ENCODE measurements around the gene DLX2. TPM values are rescaled to one million over a fixed set of nuclear protein-coding genes. Genes with fewer than 3 reads are reported as not detected.
"Not testable (repeated sequence)": the region's sequence is repeated elsewhere in the genome, so short reads cannot be mapped to it uniquely, and the experiment has no call there.

DLX2 gene
- total RNA-seq, 3 donors from 2014 or later, result 0.35 TPM; not detected in 2

GRCh38 chr2:172072706-172073105 is 30.0 kb downstream of the DLX2 start:
- Histone ChIP-seq H3K36me3 (ENCODE audit: low read depth) (no peaks in the 10 kb centered on the region), H3K4me1 (ENCODE audit: low read depth) (no peaks in the 10 kb centered on the region), H3K9me3 (no peaks in the 10 kb centered on the region), H3K4me3 (no peak overlapping the region)
- intact Hi-C loops (cut with DNase I, micrococcal nuclease), result no loop called here
- TF ChIP-seq CTCF (IDR thresholded peaks at IDR 0.05), result no peak
- DNase-seq (no peak), ATAC-seq (no peak)

- ATAC-seq, result no peak
- TF ChIP-seq CTCF (IDR thresholded peaks at IDR 0.05), result no peak
- Histone ChIP-seq H3K9me3 (no peaks in the 10 kb centered on the region), H3K4me3 (no peak overlapping the region), H3K36me3 (ENCODE audit: low read depth) (no peaks in the 10 kb centered on the region), H3K4me1 (ENCODE audit: low read depth) (no peaks in the 10 kb centered on the region)
- intact Hi-C loops (cut with DNase I, micrococcal nuclease), result no loop called here
- no peak for DNase-seq
These were observed 30.4 kb downstream of the DLX2 start for GRCh38 chr2:172072303-172072702.

- DNase-seq (no peak), ATAC-seq (peak; percentile 58)
- Histone ChIP-seq H3K36me3 (ENCODE audit: low read depth) (no peaks in the 10 kb centered on the region), H3K9me3 (no peaks in the 10 kb centered on the region), H3K4me3 (no peak overlapping the region), H3K4me1 (ENCODE audit: low read depth) (no peaks in the 10 kb centered on the region)
- TF ChIP-seq CTCF (IDR thresholded peaks at IDR 0.05), result no peak
- intact Hi-C loops (cut with DNase I, micrococcal nuclease), result no loop called here
These were observed 31.8 kb downstream of the DLX2 start for GRCh38 chr2:172070936-172071335.

GRCh38 chr2:172067905-172068304 is 34.8 kb downstream of the DLX2 start:
- ATAC-seq; H3K36me3 ChIP-seq (ENCODE audit: low read depth); H3K4me1 ChIP-seq (ENCODE audit: low read depth); H3K9me3 ChIP-seq; DNase-seq; H3K4me3 ChIP-seq; intact Hi-C loops (cut with DNase I, micrococcal nuclease): not testable (repeated sequence)

- H3K4me1 ChIP-seq (ENCODE audit: low read depth), result no peaks in the 10 kb centered on the region
- TF ChIP-seq CTCF (IDR thresholded peaks at IDR 0.05), result no peak
- intact Hi-C loops (cut with DNase I, micrococcal nuclease), result no loop called here
- no peaks in the 10 kb centered on the region for H3K36me3 ChIP-seq (ENCODE audit: low read depth)
- H3K9me3 ChIP-seq, result no peaks in the 10 kb centered on the region
- DNase-seq, result no peak
- H3K4me3 ChIP-seq, result no peak overlapping the region
- ATAC-seq, result no peak
These were observed 36.3 kb downstream of the DLX2 start for GRCh38 chr2:172066394-172066886.

GRCh38 chr2:172065111-172065510 is 37.6 kb downstream of the DLX2 start:
- Histone ChIP-seq H3K9me3 (no peaks in the 10 kb centered on the region), H3K4me3 (no peak overlapping the region), H3K36me3 (ENCODE audit: low read depth) (no peaks in the 10 kb centered on the region), H3K4me1 (ENCODE audit: low read depth) (no peaks in the 10 kb centered on the region)
- no peak for DNase-seq
- intact Hi-C loops (cut with DNase I, micrococcal nuclease), result no loop called here
- no peak for TF ChIP-seq CTCF (IDR thresholded peaks at IDR 0.05)
- ATAC-seq, result no peak

Measured in mucosa of descending colon (tissue), 3 donors.